HEK293 (cell line): Measurements from ENCODE around the gene ATMIN.

Experiments used
- CTCF ChIA-PET: fragments of 350-600 bp; formaldehyde crosslinking; extraction: SDS; loops from one replicate; lab custom pipeline; 2021; ENCODE audit warnings: antibody characterized with exemption; lab: Yijun Ruan, JAX
- POLR2A ChIA-PET: fragments of 300-600 bp; formaldehyde crosslinking; extraction: SDS; loops from one replicate; lab custom pipeline; 2020; ENCODE audit warnings: antibody characterized with exemption, inconsistent platforms; lab: Yijun Ruan, JAX
- H3K27ac ChIP-seq: fragments of 200-500 bp; sonication (Bioruptor generic); 2 replicates; pipeline ENCODE4 v1.5.1; 2014; ENCODE audit warnings: low read depth, low read length, control low read depth, inconsistent platforms; ENCODE audit errors: extremely low read depth
- H3K36me3 ChIP-seq, 2 experiments: fragments of 200-500 bp in 1 of 2; sonication (Bioruptor generic) in 1 of 2; 1 replicate in 1 of 2; 2 replicates in 1 of 2; pipeline ENCODE4 v1.5.1; 2014 to 2017; ENCODE audit warnings: inconsistent platforms in 2 of 2, low read length in 2 of 2; ENCODE audit not compliant: control insufficient read depth in 2 of 2, insufficient read depth in 1 of 2
- H3K4me1 ChIP-seq: fragments of 200-500 bp; sonication (Bioruptor generic); 2 replicates; pipeline ENCODE4 v1.5.1; 2014; ENCODE audit warnings: mild to moderate bottlenecking, low read length, inconsistent platforms; ENCODE audit not compliant: control insufficient read depth, insufficient read depth
- H3K4me3 ChIP-seq: 2 replicates; pipeline ENCODE4 v1.5.1; 2011; ENCODE audit warnings: low read depth, mild to moderate bottlenecking, control low read depth, low read length, moderate library complexity
- H3K9me3 ChIP-seq: fragments of 200-500 bp; sonication (Bioruptor generic); 2 replicates; pipeline ENCODE4 v1.5.1; 2014; ENCODE audit warnings: low read depth, low read length, inconsistent platforms; ENCODE audit not compliant: control insufficient read depth, insufficient read depth
- BCL11B ChIP-seq: fragments of 450-650 bp; formaldehyde crosslinking; IDR thresholded peaks from 2 replicates; pipeline ENCODE4 v1.5.1; 2016; ENCODE audit warnings: low read depth, missing biosample characterization, missing genetic modification characterization
- CTCF ChIP-seq: fragments of 450-650 bp; formaldehyde crosslinking; IDR thresholded peaks from 2 replicates; pipeline ENCODE4 v1.5.1; 2016; ENCODE audit warnings: missing biosample characterization, missing genetic modification characterization
- HOXC10 ChIP-seq: sonication (generic); formaldehyde crosslinking; IDR thresholded peaks from 2 replicates; pipeline ENCODE4 v1.8.1; 2023; ENCODE audit warnings: mild to moderate bottlenecking, missing genetic modification reagents
- KLF7 ChIP-seq: fragments of 450-650 bp; formaldehyde crosslinking; IDR thresholded peaks from 2 replicates; pipeline ENCODE4 v1.5.1; 2016; ENCODE audit warnings: missing biosample characterization, missing genetic modification characterization, borderline replicate concordance
- OVOL3 ChIP-seq: fragments of 450-650 bp; formaldehyde crosslinking; IDR thresholded peaks from 2 replicates; pipeline ENCODE4 v1.5.1; 2016; ENCODE audit warnings: missing biosample characterization, missing genetic modification characterization
- PRDM1 ChIP-seq: fragments of 450-650 bp; formaldehyde crosslinking; IDR thresholded peaks from 2 replicates; pipeline ENCODE4; 2016; ENCODE audit warnings: missing biosample characterization, missing genetic modification characterization
- REPIN1 ChIP-seq: fragments of 450-650 bp; formaldehyde crosslinking; IDR thresholded peaks from 2 replicates; pipeline ENCODE4 v1.5.1; 2017; ENCODE audit warnings: missing biosample characterization, missing genetic modification characterization, low read depth
- SETDB1 ChIP-seq: IDR thresholded peaks from one replicate; pipeline ENCODE4 v1.6.1; 2017; ENCODE audit warnings: mild to moderate bottlenecking, low read length, moderate library complexity, mixed read lengths; ENCODE audit not compliant: insufficient read length
- SP2 ChIP-seq: fragments of 450-650 bp; formaldehyde crosslinking; IDR thresholded peaks from 2 replicates; pipeline ENCODE4 v1.5.1; 2016; ENCODE audit warnings: missing biosample characterization, missing genetic modification characterization
- ZBTB20 ChIP-seq: fragments of 450-650 bp; formaldehyde crosslinking; IDR thresholded peaks from 2 replicates; pipeline ENCODE4 v1.5.1; 2016; ENCODE audit warnings: missing biosample characterization, missing genetic modification characterization
- ZBTB21 ChIP-seq: fragments of 450-650 bp; formaldehyde crosslinking; IDR thresholded peaks from 2 replicates; pipeline ENCODE4 v1.5.1; 2017; ENCODE audit warnings: missing biosample characterization, missing genetic modification characterization
- ZBTB7A ChIP-seq: fragments of 450-650 bp; formaldehyde crosslinking; IDR thresholded peaks from 2 replicates; pipeline ENCODE4 v1.5.1; 2016; ENCODE audit warnings: low read depth, missing biosample characterization, missing genetic modification characterization
- ZFHX2 ChIP-seq: fragments of 450-650 bp; formaldehyde crosslinking; conservative IDR thresholded peaks from 2 replicates; pipeline ENCODE4 v1.5.1; 2016; ENCODE audit warnings: missing biosample characterization, missing genetic modification characterization
- ZNF112 ChIP-seq: fragments of 450-650 bp; formaldehyde crosslinking; IDR thresholded peaks from 2 replicates; pipeline ENCODE4 v1.5.0; 2017; ENCODE audit warnings: missing biosample characterization, missing genetic modification characterization
- ZNF114 ChIP-seq: fragments of 450-650 bp; formaldehyde crosslinking; IDR thresholded peaks from 2 replicates; pipeline ENCODE4 v1.5.0; 2017; ENCODE audit warnings: missing biosample characterization, missing genetic modification characterization
- ZNF132 ChIP-seq: fragments of 450-650 bp; formaldehyde crosslinking; IDR thresholded peaks from 2 replicates; pipeline ENCODE4 v1.5.1; 2017; ENCODE audit warnings: missing biosample characterization, missing genetic modification characterization, borderline replicate concordance
- ZNF324 ChIP-seq: fragments of 450-650 bp; formaldehyde crosslinking; IDR thresholded peaks from 2 replicates; pipeline ENCODE4 v1.5.1; 2016; ENCODE audit warnings: missing biosample characterization, missing genetic modification characterization
- ZNF335 ChIP-seq: fragments of 450-650 bp; formaldehyde crosslinking; conservative IDR thresholded peaks from 2 replicates; pipeline ENCODE4 v1.5.1; 2016; ENCODE audit warnings: missing biosample characterization, missing genetic modification characterization
- ZNF354C ChIP-seq: fragments of 450-650 bp; formaldehyde crosslinking; IDR thresholded peaks from 2 replicates; pipeline ENCODE4 v1.5.1; 2016; ENCODE audit warnings: missing biosample characterization, missing genetic modification characterization, low read depth, borderline replicate concordance
- ZNF366 ChIP-seq: fragments of 450-650 bp; formaldehyde crosslinking; conservative IDR thresholded peaks from 2 replicates; pipeline ENCODE4 v1.5.1; 2016; ENCODE audit warnings: missing biosample characterization, missing genetic modification characterization
- ZNF488 ChIP-seq: fragments of 450-650 bp; formaldehyde crosslinking; IDR thresholded peaks from 2 replicates; pipeline ENCODE4 v1.5.1; 2016; ENCODE audit warnings: missing biosample characterization, missing genetic modification characterization
- ZNF529 ChIP-seq: fragments of 450-650 bp; formaldehyde crosslinking; IDR thresholded peaks from 2 replicates; pipeline ENCODE4 v1.5.1; 2017; ENCODE audit warnings: missing genetic modification characterization, missing biosample characterization; ENCODE audit not compliant: insufficient replicate concordance
- ZNF548 ChIP-seq: fragments of 450-650 bp; formaldehyde crosslinking; IDR thresholded peaks from 2 replicates; pipeline ENCODE4 v1.5.1; 2016; ENCODE audit warnings: missing biosample characterization, missing genetic modification characterization
- ZNF549 ChIP-seq: fragments of 450-650 bp; IDR thresholded peaks from 2 replicates; pipeline ENCODE4 v1.5.1; 2018; ENCODE audit warnings: missing biosample characterization, missing genetic modification characterization, mild to moderate bottlenecking, inconsistent platforms, moderate library complexity
- ZNF639 ChIP-seq: fragments of 450-650 bp; formaldehyde crosslinking; IDR thresholded peaks from 2 replicates; pipeline ENCODE4 v1.5.1; 2016; ENCODE audit warnings: missing biosample characterization, missing genetic modification characterization
- ZNF707 ChIP-seq: fragments of 450-650 bp; formaldehyde crosslinking; IDR thresholded peaks from 2 replicates; pipeline ENCODE4 v1.5.1; 2016; ENCODE audit warnings: missing biosample characterization, missing genetic modification characterization
- ZNF776 ChIP-seq: fragments of 450-650 bp; formaldehyde crosslinking; IDR thresholded peaks from 2 replicates; pipeline ENCODE4 v1.5.0; 2017; ENCODE audit warnings: missing biosample characterization, missing genetic modification characterization, borderline replicate concordance
- ZNF777 ChIP-seq: fragments of 450-650 bp; formaldehyde crosslinking; IDR thresholded peaks from 2 replicates; pipeline ENCODE4 v1.5.1; 2017; ENCODE audit warnings: missing biosample characterization, missing genetic modification characterization, borderline replicate concordance
- ZNF792 ChIP-seq: fragments of 450-650 bp; formaldehyde crosslinking; IDR thresholded peaks from 2 replicates; pipeline ENCODE4 v1.5.1; 2016; ENCODE audit warnings: missing biosample characterization, missing genetic modification characterization
- ZNF843 ChIP-seq: fragments of 450-650 bp; formaldehyde crosslinking; IDR thresholded peaks from 2 replicates; pipeline ENCODE4 v1.5.1; 2016; ENCODE audit warnings: missing biosample characterization, missing genetic modification characterization
- ZSCAN30 ChIP-seq: fragments of 450-650 bp; IDR thresholded peaks from 2 replicates; pipeline ENCODE4 v1.5.1; 2018; ENCODE audit warnings: missing biosample characterization, mild to moderate bottlenecking, missing genetic modification characterization, moderate library complexity

ATMIN gene

GRCh38 chr16:81006813-81007695 lies 28.6 kb upstream of the ATMIN start, which contains the start of the genes CENPN and CMC2:
Gene CENPN (plus strand): TSS chr16:81007214. CDS start chr16:81011940, 4,726 bp downstream.
Gene CMC2 (minus strand): TSS chr16:81006885. CDS start chr16:80997394, 9,491 bp downstream.
- peak within 1 kb of the TSS; percentile 86 for H3K27ac ChIP-seq
- H3K9me3 ChIP-seq: no peaks in the 10 kb centered on the region
- H3K36me3 ChIP-seq: peaks cover 2 to 24% of the 10 kb centered on the region in 2 experiments; a peak in 1 of 3 replicates
- ChIA-PET CTCF (interaction anchor here (2.7 kb wide), 1 partner anchor 28 kb away, joined by 6 read pairs; the partner anchor contains the start of gene ATMIN), POLR2A (interaction anchor here (0.6 to 1.4 kb wide), 11 partner anchors 9 to 308 kb away, joined by 3 to 12 read pairs (median 4); partner anchors contain the start of genes ATMIN, C16orf46 and GAN)
- peak within 1 kb of the TSS; percentile 70 for H3K4me3 ChIP-seq
- 0 out of 2 replicates have a peak, but pooled peaks cover 3% of the 10 kb centered on the region for H3K4me1 ChIP-seq
- TF ChIP-seq HOXC10 (CRISPR knock-in tag): no peak
- no peak for TF ChIP-seq BCL11B (tag by site-specific recombination)
- no peak for TF ChIP-seq PRDM1 (tag by site-specific recombination)
- no peak for TF ChIP-seq ZNF792 (tag by site-specific recombination)
- 0 out of 2 replicates have a peak, but pooled peaks have one; percentile 39 for TF ChIP-seq ZBTB7A (tag by site-specific recombination)
- TF ChIP-seq SETDB1: no peak
- no peak for TF ChIP-seq ZNF777 (tag by site-specific recombination)
- peak; percentile 73; the same call in 1 of the 2 replicates for TF ChIP-seq ZNF324
- TF ChIP-seq ZBTB20 (tag by site-specific recombination): peak; percentile 90; the same call in 1 of the 2 replicates
- 0 out of 2 replicates have a peak, but pooled peaks have one; percentile 26 for TF ChIP-seq ZSCAN30 (tag by site-specific recombination)
- peak; percentile 84 for TF ChIP-seq SP2 (tag by site-specific recombination)
- TF ChIP-seq ZNF529: no peak
- no peak; the same call in 1 of the 2 replicates for TF ChIP-seq REPIN1 (tag by site-specific recombination)
- TF ChIP-seq ZNF132 (tag by site-specific recombination): no peak
- TF ChIP-seq ZNF548 (tag by site-specific recombination): no peak
- TF ChIP-seq ZNF354C (tag by site-specific recombination): no peak
- peak; percentile 73; the same call in 1 of the 2 replicates for TF ChIP-seq KLF7 (tag by site-specific recombination)
- TF ChIP-seq ZFHX2 (tag by site-specific recombination): peak; percentile 87
- TF ChIP-seq ZNF366 (tag by site-specific recombination): peak; percentile 32; the same call in 1 of the 2 replicates
- TF ChIP-seq ZNF639 (tag by site-specific recombination): peak; percentile 8
- peak; percentile 68; the same call in 1 of the 2 replicates for TF ChIP-seq ZNF335
- no peak for TF ChIP-seq OVOL3
- TF ChIP-seq ZNF707: no peak
- TF ChIP-seq ZNF488 (tag by site-specific recombination): no peak
- peak; percentile 98 for TF ChIP-seq ZBTB21 (tag by site-specific recombination)
- TF ChIP-seq ZNF843 (tag by site-specific recombination): no peak; the same call in 1 of the 2 replicates
- TF ChIP-seq ZNF112 (tag by site-specific recombination): no peak
- TF ChIP-seq CTCF (tag by site-specific recombination): peak; percentile 93
- TF ChIP-seq ZNF114 (tag by site-specific recombination): no peak
- no peak for TF ChIP-seq ZNF776
- no peak for TF ChIP-seq ZNF549
